SK-N-SH (cell line): ENCODE data around the gene HOXA5. TPM values are rescaled to one million over a fixed set of nuclear protein-coding genes. Genes with fewer than 3 reads are reported as not detected.

Experiments used
- CTCF ChIA-PET: fragments of 300-600, 350-600 bp; formaldehyde crosslinking; extraction: SDS; loops from one replicate; lab custom pipeline; 2021; lab: Yijun Ruan, JAX
- POLR2A ChIA-PET: fragments of 350-600 bp; sonication (Branson Sonifier 250); formaldehyde crosslinking; extraction: SDS; loops from one replicate; lab custom pipeline; 2020; ENCODE audit warnings: antibody characterized with exemption, inconsistent platforms; lab: Yijun Ruan, JAX
- DNase-seq: peaks from one replicate; pipeline ENCODE4 v3.0.0; 2012
- H2AFZ ChIP-seq: fragments of 200-600 bp; sonication (generic); 2 replicates; pipeline ENCODE4 v1.8.1; 2016; ENCODE audit warnings: antibody characterized with exemption, mild to moderate bottlenecking, low read depth
- H3F3A ChIP-seq: fragments of 200-600 bp; sonication (generic); replicated peaks from 2 replicates; pipeline ENCODE3; 2016; ENCODE audit warnings: antibody characterized with exemption, mild to moderate bottlenecking; ENCODE audit not compliant: insufficient read depth
- H3K27ac ChIP-seq, 2 experiments: fragments of 200-500 bp in 1 of 2; fragments of 200-600 bp in 1 of 2; sonication (Bioruptor generic) in 1 of 2; sonication (generic), shearing (Covaris generic) in 1 of 2; 2 replicates each; pipeline versions ENCODE4 v1.5.1 to v1.6.1; 2014 to 2016; ENCODE audit warnings: low read depth in 2 of 2, inconsistent platforms in 1 of 2, low read length in 1 of 2, mild to moderate bottlenecking in 1 of 2, mixed read lengths in 1 of 2
- H3K27me3 ChIP-seq: fragments of 200-600 bp; sonication (generic), shearing (Covaris generic); 2 replicates; pipeline ENCODE4 v1.6.1; 2016; ENCODE audit warnings: mixed run types; ENCODE audit not compliant: insufficient read depth
- H3K36me3 ChIP-seq, 2 experiments: fragments of 200-500 bp in 1 of 2; fragments of 200-600 bp in 1 of 2; sonication (Bioruptor generic) in 1 of 2; sonication (generic) in 1 of 2; replicated peaks in 1 of 2; 2 replicates each; pipeline versions ENCODE3 to v1.5.1; 2014 to 2016; ENCODE audit warnings: low read length in 1 of 2, mild to moderate bottlenecking in 1 of 2; ENCODE audit not compliant: insufficient read depth in 2 of 2, control insufficient read depth in 1 of 2
- H3K4me1 ChIP-seq, 2 experiments: fragments of 200-500 bp in 1 of 2; fragments of 200-600 bp in 1 of 2; sonication (Bioruptor generic) in 1 of 2; sonication (generic), shearing (Covaris generic) in 1 of 2; 2 replicates each; pipeline versions ENCODE4 v1.5.1 to v1.6.1; 2014 to 2016; ENCODE audit warnings: low read depth in 1 of 2, low read length in 1 of 2, mixed run types in 1 of 2; ENCODE audit not compliant: insufficient read depth in 2 of 2, control insufficient read depth in 1 of 2
- H3K4me2 ChIP-seq: fragments of 200-600 bp; sonication (generic), shearing (Covaris generic); 2 replicates; pipeline ENCODE4 v1.6.1; 2017; ENCODE audit warnings: mixed run types
- H3K4me3 ChIP-seq, 2 experiments: fragments of 200-500 bp in 1 of 2; fragments of 200-600 bp in 1 of 2; sonication (Bioruptor generic) in 1 of 2; sonication (generic), shearing (Covaris generic) in 1 of 2; 2 replicates each; pipeline versions ENCODE4 v1.5.1 to v1.8.1; 2014 to 2016; ENCODE audit warnings: low read depth in 2 of 2, inconsistent platforms in 1 of 2, low read length in 1 of 2, mild to moderate bottlenecking in 1 of 2, mixed read lengths in 1 of 2, moderate library complexity in 1 of 2
- H3K79me2 ChIP-seq: fragments of 200-600 bp; sonication (generic); 2 replicates; pipeline ENCODE4 v1.8.1; 2017; ENCODE audit warnings: mild to moderate bottlenecking; ENCODE audit not compliant: insufficient read depth
- H3K9ac ChIP-seq: fragments of 200-600 bp; sonication (generic); 2 replicates; pipeline ENCODE4 v1.6.1; 2017; ENCODE audit warnings: mixed run types
- H3K9me2 ChIP-seq: fragments of 200-600 bp; sonication (generic); 2 replicates; pipeline ENCODE4 v1.6.1; 2017; ENCODE audit warnings: mixed run types
- H3K9me3 ChIP-seq: fragments of 200-600 bp; sonication (generic); 2 replicates; pipeline ENCODE4 v1.6.1; 2017; ENCODE audit warnings: mixed run types, mild to moderate bottlenecking, moderate library complexity
- H4K20me1 ChIP-seq: fragments of 200-600 bp; sonication (generic); 2 replicates; pipeline ENCODE4 v1.6.1; 2017; ENCODE audit warnings: mild to moderate bottlenecking, mixed run types; ENCODE audit not compliant: insufficient read depth
- CHD2 ChIP-seq: fragments of 150-350 bp; IDR thresholded peaks from 2 replicates; pipeline ENCODE4 v1.6.1; 2018; ENCODE audit warnings: low read length; ENCODE audit not compliant: partially characterized antibody
- EZH2phosphoT487 ChIP-seq: fragments of 200-600 bp; sonication (generic); IDR thresholded peaks from 2 replicates; pipeline ENCODE4 v1.6.1; 2017; ENCODE audit warnings: low read depth, mixed run types, mild to moderate bottlenecking, antibody characterized with exemption, moderate library complexity, borderline replicate concordance
- FOSL2 ChIP-seq: IDR thresholded peaks from 2 replicates; pipeline ENCODE4 v1.4.0; 2012; ENCODE audit warnings: low read depth, mild to moderate bottlenecking, moderate library complexity, borderline replicate concordance
- FOXJ3 ChIP-seq: sonication (generic); formaldehyde crosslinking; IDR thresholded peaks from 2 replicates; pipeline ENCODE4 v1.5.1; 2020; ENCODE audit warnings: mild to moderate bottlenecking, missing genetic modification reagents
- FOXM1 ChIP-seq: IDR thresholded peaks from 2 replicates; pipeline ENCODE4 v1.4.0; 2012; ENCODE audit warnings: low read depth, mild to moderate bottlenecking
- GABPA ChIP-seq: IDR thresholded peaks from 2 replicates; pipeline ENCODE4 v1.4.0; 2012; ENCODE audit warnings: low read depth, mild to moderate bottlenecking
- IRF3 ChIP-seq: fragments of 150-350 bp; IDR thresholded peaks from 2 replicates; pipeline ENCODE4 v1.6.1; 2016; ENCODE audit warnings: mild to moderate bottlenecking, low read depth, low read length
- JUND ChIP-seq: IDR thresholded peaks from 2 replicates; pipeline ENCODE4 v1.4.0; 2012
- MXI1 ChIP-seq: IDR thresholded peaks from 2 replicates; pipeline ENCODE4 v1.6.1; 2012; ENCODE audit warnings: mild to moderate bottlenecking, low read depth, low read length, improper control_type of control experiment
- NRF1 ChIP-seq: IDR thresholded peaks from 2 replicates; pipeline ENCODE4 v1.6.1; 2012; ENCODE audit warnings: low read depth, mild to moderate bottlenecking, low read length
- PBX3 ChIP-seq: IDR thresholded peaks from 2 replicates; pipeline ENCODE4; 2012
- POLR2AphosphoS5 ChIP-seq: IDR thresholded peaks from 2 replicates; pipeline ENCODE4 v1.6.1; 2012; ENCODE audit warnings: low read depth, low read length
- RCOR1 ChIP-seq: fragments of 150-350 bp; IDR thresholded peaks from 2 replicates; pipeline ENCODE4 v1.6.1; 2017; ENCODE audit warnings: antibody characterized with exemption, low read length
- RFX5 ChIP-seq: IDR thresholded peaks from 2 replicates; pipeline ENCODE4 v1.6.1; 2012; ENCODE audit warnings: mild to moderate bottlenecking, improper control_type of control experiment, low read length
- SIN3A ChIP-seq: IDR thresholded peaks from 2 replicates; pipeline ENCODE4 v1.6.1; 2012; ENCODE audit warnings: low read depth, mild to moderate bottlenecking, low read length, moderate library complexity, borderline replicate concordance
- TAF1 ChIP-seq: IDR thresholded peaks from 2 replicates; pipeline ENCODE4 v1.6.1; 2012; ENCODE audit warnings: low read depth, mild to moderate bottlenecking, low read length, moderate library complexity, borderline replicate concordance
- USF2 ChIP-seq: fragments of 150-350 bp; IDR thresholded peaks from 2 replicates; pipeline ENCODE4 v1.6.1; 2017; ENCODE audit warnings: antibody characterized with exemption, low read length, low read depth, borderline replicate concordance
- WGBS: methylation state at CpG from one replicate; pipeline ENCODE4 v1.1.6; 2017; ENCODE audit warnings: low lambda C conversion rate; 5-methylcytosine and 5-hydroxymethylcytosine counted together
- polyA plus RNA-seq, 3 experiments: library from polyadenylated mRNA; depleted of rRNA; stranded (reverse); fragments of >200 nt; gene quantifications; 2 replicates each; pipeline ENCODE4 v1.2.3, GENCODE V29; 2012
- TF ChIP-seq, protein P1 (sequence below): IDR thresholded peaks from 2 replicates; pipeline ENCODE4 v1.4.0; 2012; ENCODE audit warnings: low read depth, borderline replicate concordance

The HOXA5 gene
- polyA plus RNA-seq, 1 of the 3 experiments (the other 2 are of a cell fraction), result not detected

DNA sequence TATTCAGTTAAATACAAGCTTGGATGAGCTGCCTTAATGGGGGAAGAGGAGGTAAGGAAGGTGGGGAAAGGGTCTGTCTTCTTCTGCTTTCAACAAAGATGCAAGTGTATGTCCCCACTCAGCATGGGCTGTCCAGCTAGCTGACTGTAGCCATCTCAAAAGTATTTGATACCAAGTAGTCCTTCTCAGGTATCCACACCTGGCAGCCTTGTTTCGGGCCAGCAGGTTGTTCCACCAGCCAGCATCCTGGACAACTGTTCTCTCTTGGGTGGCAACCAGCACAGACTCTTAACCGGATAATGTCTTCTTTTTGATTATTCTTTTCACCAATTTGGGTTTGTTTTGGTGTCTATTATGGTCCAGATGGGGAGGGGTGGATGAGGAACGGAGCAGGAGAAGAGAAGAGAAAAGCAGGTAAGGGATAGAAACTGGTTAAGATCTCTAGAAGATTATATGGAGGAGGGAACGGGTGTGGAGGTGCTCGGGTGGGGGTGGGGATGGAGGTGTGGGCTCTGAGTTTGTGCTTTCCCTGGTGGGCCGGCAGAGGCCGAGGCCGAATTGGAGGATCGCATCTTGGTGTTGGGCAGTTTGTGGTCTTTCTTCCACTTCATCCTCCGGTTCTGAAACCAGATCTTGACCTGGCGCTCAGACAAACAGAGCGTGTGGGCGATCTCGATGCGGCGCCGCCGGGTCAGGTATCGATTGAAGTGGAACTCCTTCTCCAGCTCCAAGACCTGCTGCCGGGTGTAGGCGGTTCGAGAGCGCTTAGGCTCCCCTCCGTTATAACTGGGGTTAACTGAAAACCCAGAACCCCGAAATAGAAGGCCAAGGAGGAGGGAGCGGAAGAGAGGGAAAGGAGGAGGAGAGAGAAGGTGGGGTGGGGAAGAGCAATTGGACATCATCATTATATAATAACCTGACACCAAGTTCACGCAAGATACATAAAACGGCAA is 14.4 kb downstream of the HOXA5 start (continued):
- no peak for TF ChIP-seq IRF3

- no peaks in the 10 kb centered on the region for H4K20me1 ChIP-seq
- no peak overlapping the region for H3K27ac ChIP-seq
- peaks cover 0 to 4% of the 10 kb centered on the region in 2 experiments; a peak in 1 of 4 replicates for H3K4me1 ChIP-seq
- no peaks in the 10 kb centered on the region for H3K79me2 ChIP-seq
- no peak overlapping the region for H2AFZ ChIP-seq
- CTCF ChIA-PET, result interaction anchor here (1.2 to 3.4 kb wide), 4 partner anchors 16 to 448 kb away, joined by 3 to 18 read pairs (median 6); partner anchors contain the start of gene HOXA5
- WGBS, result 7% methylated on average over 2 of the region's 2 CpGs
- no peaks in the 10 kb centered on the region for H3K9me2 ChIP-seq
- POLR2A ChIA-PET, result no interaction called here
- no peak for TF ChIP-seq TAF1
- TF ChIP-seq EZH2phosphoT487, result no peak
- TF ChIP-seq RFX5, result no peak
- TF ChIP-seq MXI1, result no peak
- no peak for TF ChIP-seq SIN3A
- no peak for TF ChIP-seq NRF1
- no peak for TF ChIP-seq POLR2AphosphoS5
- TF ChIP-seq USF2, result no peak
- TF ChIP-seq PBX3, result no peak
- TF ChIP-seq JUND, result no peak
- TF ChIP-seq, protein P1, sequence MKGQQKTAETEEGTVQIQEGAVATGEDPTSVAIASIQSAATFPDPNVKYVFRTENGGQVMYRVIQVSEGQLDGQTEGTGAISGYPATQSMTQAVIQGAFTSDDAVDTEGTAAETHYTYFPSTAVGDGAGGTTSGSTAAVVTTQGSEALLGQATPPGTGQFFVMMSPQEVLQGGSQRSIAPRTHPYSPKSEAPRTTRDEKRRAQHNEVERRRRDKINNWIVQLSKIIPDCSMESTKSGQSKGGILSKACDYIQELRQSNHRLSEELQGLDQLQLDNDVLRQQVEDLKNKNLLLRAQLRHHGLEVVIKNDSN, result no peak
- TF ChIP-seq FOSL2, result no peak
- TF ChIP-seq GABPA, result no peak
- TF ChIP-seq FOXM1, result no peak
- TF ChIP-seq RCOR1, result no peak
- TF ChIP-seq IRF3, result no peak
- TF ChIP-seq FOXJ3 (CRISPR knock-in tag), result no peak
- no peak for TF ChIP-seq CHD2
- H3K27me3 ChIP-seq, result peaks cover 88% of the 10 kb centered on the region
- no peaks in the 10 kb centered on the region for H3K36me3 ChIP-seq
- H3K9me3 ChIP-seq, result no peaks in the 10 kb centered on the region
- H3K4me2 ChIP-seq, result no peak overlapping the region
- H3K9ac ChIP-seq, result no peak overlapping the region
- no peak overlapping the region for H3K4me3 ChIP-seq
- H3F3A ChIP-seq, result no peaks in the 10 kb centered on the region
- no peak for DNase-seq
These were observed 15.4 kb downstream of the HOXA5 start for GRCh38 chr7:27128034-27128433.
